ENCODE data around the gene RAP1GAP2. TPM values are rescaled to one million over a fixed set of nuclear protein-coding genes. Genes with fewer than 3 reads are reported as not detected.

RAP1GAP2 gene
- total and polyA plus RNA-seq, 2 of the 8 experiments (the other 6 are each of a cell fraction or from before 2014, with no cell fraction given), result 24.0 to 63.8 TPM

GRCh38 chr17:2924211-2924610 is 128.0 kb downstream of the RAP1GAP2 start (continued):
- TF ChIP-seq CTCF (IDR thresholded peaks at IDR 0.05; ENCODE audit: control extremely low read depth in 1 of 3, insufficient read depth in 1 of 3, low read depth in 1 of 3, low read length in 3 of 3) (no peak), CREB1 (IDR thresholded peaks at IDR 0.05) (peak; percentile 60), POLR2A (IDR thresholded peaks at IDR 0.05; ENCODE audit: control extremely low read depth in 1 of 2, low read depth in 2 of 2, low read length in 2 of 2) (no peak), CHD7 (IDR thresholded peaks at IDR 0.05; ENCODE audit: insufficient replicate concordance, low read length) (no peak), USF2 (IDR thresholded peaks at IDR 0.05; ENCODE audit: low read length) (no peak), KDM1A (IDR thresholded peaks at IDR 0.05; ENCODE audit: borderline replicate concordance, low read length) (0 out of 2 replicates have a peak, but pooled peaks have one; percentile 11), SIRT6 (IDR thresholded peaks at IDR 0.05; ENCODE audit: low read length) (no peak), RAD21 (IDR thresholded peaks at IDR 0.05 in 1 of 2, conservative IDR thresholded peaks at IDR 0.05 in 1 of 2; ENCODE audit: low read depth in 2 of 2, low read length in 2 of 2) (no peak)
